Panc1 (cell line): ENCODE measurements around the gene MST1R.

Source experiments
- TCF7L2 ChIP-seq: IDR thresholded peaks from 2 replicates; pipeline ENCODE4 v1.6.1; 2011; ENCODE audit warnings: mild to moderate bottlenecking, low read depth, low read length, inconsistent platforms
- TF ChIP-seq, protein P1 (sequence below): fragments of 450-650 bp; IDR thresholded peaks from 2 replicates; pipeline ENCODE4 v1.5.1; 2017; ENCODE audit warnings: mild to moderate bottlenecking

DNA sequence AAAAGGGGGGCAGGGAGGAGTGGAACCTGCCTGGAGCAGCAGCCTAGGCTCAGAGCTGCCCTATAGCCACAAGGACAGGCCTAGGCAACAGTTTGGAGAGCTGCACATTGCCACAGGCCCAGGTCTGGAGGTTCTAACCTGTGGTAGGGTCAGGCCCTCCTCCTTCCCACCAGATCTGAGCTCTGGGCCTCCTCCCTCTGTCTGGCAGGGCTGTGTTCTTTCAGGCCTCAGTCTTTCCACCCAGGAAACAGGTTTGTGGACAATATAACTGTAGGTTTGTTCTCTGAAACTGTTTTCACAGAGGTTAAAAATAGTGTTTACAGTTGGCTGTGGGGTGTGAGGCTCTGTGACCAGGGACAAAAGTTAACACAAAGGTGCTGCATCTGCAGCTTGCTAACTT, 25.0 kb downstream of the MST1R start:
- TF ChIP-seq TCF7L2: no peak
- TF ChIP-seq, protein P1, sequence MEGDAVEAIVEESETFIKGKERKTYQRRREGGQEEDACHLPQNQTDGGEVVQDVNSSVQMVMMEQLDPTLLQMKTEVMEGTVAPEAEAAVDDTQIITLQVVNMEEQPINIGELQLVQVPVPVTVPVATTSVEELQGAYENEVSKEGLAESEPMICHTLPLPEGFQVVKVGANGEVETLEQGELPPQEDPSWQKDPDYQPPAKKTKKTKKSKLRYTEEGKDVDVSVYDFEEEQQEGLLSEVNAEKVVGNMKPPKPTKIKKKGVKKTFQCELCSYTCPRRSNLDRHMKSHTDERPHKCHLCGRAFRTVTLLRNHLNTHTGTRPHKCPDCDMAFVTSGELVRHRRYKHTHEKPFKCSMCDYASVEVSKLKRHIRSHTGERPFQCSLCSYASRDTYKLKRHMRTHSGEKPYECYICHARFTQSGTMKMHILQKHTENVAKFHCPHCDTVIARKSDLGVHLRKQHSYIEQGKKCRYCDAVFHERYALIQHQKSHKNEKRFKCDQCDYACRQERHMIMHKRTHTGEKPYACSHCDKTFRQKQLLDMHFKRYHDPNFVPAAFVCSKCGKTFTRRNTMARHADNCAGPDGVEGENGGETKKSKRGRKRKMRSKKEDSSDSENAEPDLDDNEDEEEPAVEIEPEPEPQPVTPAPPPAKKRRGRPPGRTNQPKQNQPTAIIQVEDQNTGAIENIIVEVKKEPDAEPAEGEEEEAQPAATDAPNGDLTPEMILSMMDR: no peak
